GM12864 (cell line): ENCODE data around the gene EPHA2.
A peak's percentile ranks its signal among the peaks of the same experiment; 100 is the strongest.

Experiments
- DNase-seq: peaks from one replicate; pipeline ENCODE4 v3.0.0-alpha.2; 2011; ENCODE audit warnings: low read depth
- H3K4me3 ChIP-seq: 2 replicates; pipeline ENCODE4 v1.5.1; 2011; ENCODE audit warnings: mild to moderate bottlenecking, low read depth, low read length, control low read depth
- TF ChIP-seq, protein P1 (sequence below): IDR thresholded peaks from 2 replicates; pipeline ENCODE4 v1.5.1; 2011; ENCODE audit warnings: low read depth, mild to moderate bottlenecking, moderate library complexity, low read length, control low read depth, inconsistent platforms; ENCODE audit errors: missing control alignments

Gene EPHA2

GRCh38 chr1:16122916-16123315 is 33.0 kb downstream of the EPHA2 start:
- peak; percentile 7 for DNase-seq
- TF ChIP-seq, protein P1, sequence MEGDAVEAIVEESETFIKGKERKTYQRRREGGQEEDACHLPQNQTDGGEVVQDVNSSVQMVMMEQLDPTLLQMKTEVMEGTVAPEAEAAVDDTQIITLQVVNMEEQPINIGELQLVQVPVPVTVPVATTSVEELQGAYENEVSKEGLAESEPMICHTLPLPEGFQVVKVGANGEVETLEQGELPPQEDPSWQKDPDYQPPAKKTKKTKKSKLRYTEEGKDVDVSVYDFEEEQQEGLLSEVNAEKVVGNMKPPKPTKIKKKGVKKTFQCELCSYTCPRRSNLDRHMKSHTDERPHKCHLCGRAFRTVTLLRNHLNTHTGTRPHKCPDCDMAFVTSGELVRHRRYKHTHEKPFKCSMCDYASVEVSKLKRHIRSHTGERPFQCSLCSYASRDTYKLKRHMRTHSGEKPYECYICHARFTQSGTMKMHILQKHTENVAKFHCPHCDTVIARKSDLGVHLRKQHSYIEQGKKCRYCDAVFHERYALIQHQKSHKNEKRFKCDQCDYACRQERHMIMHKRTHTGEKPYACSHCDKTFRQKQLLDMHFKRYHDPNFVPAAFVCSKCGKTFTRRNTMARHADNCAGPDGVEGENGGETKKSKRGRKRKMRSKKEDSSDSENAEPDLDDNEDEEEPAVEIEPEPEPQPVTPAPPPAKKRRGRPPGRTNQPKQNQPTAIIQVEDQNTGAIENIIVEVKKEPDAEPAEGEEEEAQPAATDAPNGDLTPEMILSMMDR, result no peak
- no peak overlapping the region for H3K4me3 ChIP-seq

DNA sequence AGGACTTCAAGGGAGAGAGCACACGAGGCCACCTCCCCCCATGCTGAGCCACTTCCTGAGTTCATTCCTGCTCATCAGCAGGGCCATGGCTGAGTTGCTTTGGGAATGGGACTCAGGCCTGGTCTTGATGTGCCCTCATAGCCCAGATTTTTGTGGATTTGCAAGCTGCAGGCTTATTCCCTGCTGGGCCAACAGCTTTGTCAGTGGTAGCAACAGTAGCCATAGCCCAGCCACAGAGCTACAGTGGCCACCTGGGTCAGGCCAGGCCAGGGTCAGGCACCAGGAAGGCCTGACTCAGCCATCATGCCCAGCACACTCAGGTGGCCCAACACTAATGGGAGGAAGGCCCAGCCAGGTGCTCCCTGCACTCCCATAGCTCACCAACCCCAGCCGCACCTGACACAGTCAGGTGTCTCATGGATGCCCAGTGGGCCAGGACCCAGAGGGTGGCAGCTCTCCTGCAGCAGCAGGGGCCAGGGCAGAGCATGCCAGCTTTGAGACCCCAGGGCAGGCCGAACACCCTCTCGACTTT is 33.5 kb downstream of the EPHA2 start:
- TF ChIP-seq, protein P1, result no peak
- no peak for DNase-seq
- no peak overlapping the region for H3K4me3 ChIP-seq

DNA sequence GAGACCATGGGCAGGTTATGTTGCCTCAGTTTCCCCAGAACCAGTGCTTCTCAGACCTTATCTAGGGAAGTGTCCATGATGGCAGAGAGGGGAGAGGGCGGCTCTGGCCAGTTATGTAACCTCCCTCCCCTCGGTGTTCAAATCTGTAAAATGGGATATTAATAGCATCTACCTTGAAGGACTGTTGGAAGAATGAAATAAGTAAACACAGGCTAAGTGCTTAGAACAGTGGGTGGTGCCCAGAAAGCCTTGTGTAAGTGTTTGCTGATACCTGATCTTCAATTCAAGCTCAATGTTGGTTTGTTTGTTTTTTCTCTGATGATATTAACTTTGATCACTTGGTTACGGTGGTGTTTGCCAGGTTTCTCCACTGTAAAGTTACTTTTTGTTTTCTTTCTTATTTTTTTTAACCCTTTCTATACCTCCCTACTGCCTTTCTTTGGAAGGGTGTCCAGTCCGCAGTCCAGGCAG is 34.9 kb downstream of the EPHA2 start:
- TF ChIP-seq, protein P1, result no peak
- no peak overlapping the region for H3K4me3 ChIP-seq
- no peak for DNase-seq

GRCh38 chr1:16120407-16120806 is 35.5 kb downstream of the EPHA2 start:
- no peak overlapping the region for H3K4me3 ChIP-seq
- TF ChIP-seq, protein P1, result no peak
- no peak for DNase-seq

DNA sequence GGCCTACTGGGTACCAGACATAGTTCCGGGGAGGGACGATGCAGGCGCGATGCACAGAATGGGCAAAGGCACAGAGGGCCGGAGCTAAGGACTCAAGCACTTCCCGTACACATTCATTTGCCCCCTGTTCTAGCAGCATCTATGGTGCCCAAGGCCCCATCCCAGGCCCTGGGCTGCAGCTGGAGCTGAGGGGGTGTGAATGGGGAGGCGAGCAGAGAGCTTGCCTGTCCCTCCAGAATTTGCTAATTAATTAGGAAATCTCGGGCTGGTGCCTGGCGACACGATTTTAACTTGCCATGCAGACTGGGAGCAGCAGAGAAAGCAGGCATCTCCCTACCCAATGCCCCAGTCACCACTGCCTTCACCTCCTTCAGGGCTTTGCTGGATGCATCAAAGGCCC is 35.9 kb downstream of the EPHA2 start:
- no peak overlapping the region for H3K4me3 ChIP-seq
- no peak for DNase-seq
- TF ChIP-seq, protein P1, result no peak

DNA sequence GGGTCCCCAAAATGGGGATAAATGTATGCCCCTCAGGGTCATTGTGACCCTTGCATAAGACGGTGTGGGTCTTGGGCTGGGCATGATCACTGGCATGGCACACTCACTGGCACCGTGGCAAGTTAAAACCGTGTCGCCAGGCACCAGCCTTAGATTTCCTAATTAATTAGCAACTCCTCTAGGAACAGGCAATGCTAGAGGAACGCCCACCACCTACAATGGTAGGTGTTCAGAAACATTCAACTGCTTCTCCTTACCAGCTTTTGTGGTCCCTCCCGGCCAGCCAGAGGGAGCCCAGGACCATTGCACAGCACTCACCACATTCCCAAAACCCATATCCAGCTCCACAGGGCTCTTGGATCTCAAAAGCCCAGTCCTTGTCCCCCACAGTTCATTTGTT is 36.4 kb downstream of the EPHA2 start:
- TF ChIP-seq, protein P1, result no peak
- no peak overlapping the region for H3K4me3 ChIP-seq
- no peak for DNase-seq

- H3K4me3 ChIP-seq, result no peak overlapping the region
- DNase-seq, result no peak
- TF ChIP-seq, protein P1, result no peak
Measured at GRCh38 chr1:16118706-16119105, 37.2 kb downstream of the EPHA2 start.
